ENCODE data around the gene MYH14. TPM values are rescaled to one million over a fixed set of nuclear protein-coding genes. Genes with fewer than 3 reads are reported as not detected.
A peak's percentile ranks its signal among the peaks of the same experiment; 100 is the strongest.
"Not testable (repeated sequence)": the region's sequence is repeated elsewhere in the genome, so short reads cannot be mapped to it uniquely, and the experiment has no call there.

The MYH14 gene
- total and polyA plus RNA-seq, 3 experiments from 2014 or later = not detected

GRCh38 chr19:50333737-50334617, 130.6 kb downstream of the MYH14 start:
- Mint-ChIP-seq H3K27ac (peak overlapping the region; percentile 73 to 94 (median 90)), H3K36me3 (peaks cover 2 to 5% (median 2%) of the 10 kb centered on the region in 3 donors), H3K9me3 (peaks cover 4 to 20% (median 14%) of the 10 kb centered on the region in 5 donors), H3K4me1 (peaks cover 28 to 55% (median 53%) of the 10 kb centered on the region in 3 donors), H3K27me3 (peaks cover 60 to 70% of the 10 kb centered on the region in 2 donors), H3K4me3 (peak overlapping the region; percentile 86 to 92 (median 91))
- Histone ChIP-seq H3K36me3 (ENCODE audit: insufficient read depth, low read length) (no peaks in the 10 kb centered on the region), H3K27ac (ENCODE audit: low read depth, low read length) (peak overlapping the region; percentile 34), H3K4me3 (ENCODE audit: low read length) (peak overlapping the region; percentile 81), H3K4me1 (ENCODE audit: insufficient read depth, low read length) (peaks cover 48% of the 10 kb centered on the region), H3K9me3 (ENCODE audit: low read length) (no peaks in the 10 kb centered on the region), H3K27me3 (ENCODE audit: insufficient read depth, low read length, poor library complexity, severe bottlenecking) (peaks cover 32% of the 10 kb centered on the region)
- ChIA-PET CTCF (interaction anchor here (1.0 to 1.8 kb wide), 2 partner anchors 24 to 129 kb away, joined by 3 to 8 read pairs; no protein-coding TSS in a partner anchor), POLR2A (interaction anchor here (0.6 kb wide), 1 partner anchor 23 kb away, joined by 5 read pairs; no protein-coding TSS in a partner anchor)
- DNase-seq = peak; percentile 72 to 86 (median 81)

GRCh38 chr19:50334741-50335421, 131.5 kb downstream of the MYH14 start:
- ChIA-PET CTCF (interaction anchor here (0.9 to 1.3 kb wide), 3 partner anchors 22 to 203 kb away, joined by 3 to 4 read pairs (median 3); no protein-coding TSS in a partner anchor), POLR2A (interaction anchor here (0.6 kb wide), 1 partner anchor 497 kb away, joined by 4 read pairs; no protein-coding TSS in a partner anchor)
- Mint-ChIP-seq H3K4me3 (peak overlapping the region; percentile 34 to 91 (median 42)), H3K36me3 (peaks cover 2 to 5% (median 2%) of the 10 kb centered on the region in 3 donors), H3K9me3 (peaks cover 4 to 11% (median 7%) of the 10 kb centered on the region in 5 donors), H3K4me1 (peaks cover 22 to 47% (median 45%) of the 10 kb centered on the region in 3 donors), H3K27ac (peak overlapping the region in 5 of 8 donors; percentile 7 to 84 (median 59)), H3K27me3 (peaks cover 51 to 62% of the 10 kb centered on the region in 2 donors)
- H3K4me1 ChIP-seq (ENCODE audit: insufficient read depth, low read length) = peaks cover 40% of the 10 kb centered on the region
- H3K9me3 ChIP-seq (ENCODE audit: low read length) = no peaks in the 10 kb centered on the region
- no peak overlapping the region for H3K4me3 ChIP-seq (ENCODE audit: low read length)
- H3K36me3 ChIP-seq (ENCODE audit: insufficient read depth, low read length) = no peaks in the 10 kb centered on the region
- DNase-seq = no peak
- no peak overlapping the region for H3K27ac ChIP-seq (ENCODE audit: low read depth, low read length)
- peaks cover 25% of the 10 kb centered on the region for H3K27me3 ChIP-seq (ENCODE audit: insufficient read depth, low read length, poor library complexity, severe bottlenecking)

- H3K4me1 Mint-ChIP-seq = peaks cover 8 to 28% (median 25%) of the 10 kb centered on the region in 3 donors
- H3K9me3 ChIP-seq (ENCODE audit: low read length); POLR2A ChIA-PET; H3K36me3 ChIP-seq (ENCODE audit: insufficient read depth, low read length); H3K9me3 Mint-ChIP-seq; H3K4me3 ChIP-seq (ENCODE audit: low read length); DNase-seq; H3K27ac Mint-ChIP-seq; H3K27ac ChIP-seq (ENCODE audit: low read depth, low read length); H3K36me3 Mint-ChIP-seq: not testable (repeated sequence)
- peaks cover 21% of the 10 kb centered on the region for H3K4me1 ChIP-seq (ENCODE audit: insufficient read depth, low read length)
- H3K27me3 ChIP-seq (ENCODE audit: insufficient read depth, low read length, poor library complexity, severe bottlenecking) = peaks cover 15% of the 10 kb centered on the region
- H3K27me3 Mint-ChIP-seq = peaks cover 33 to 43% of the 10 kb centered on the region in 2 donors
- H3K4me3 Mint-ChIP-seq = peak overlapping the region in 1 of 7 donors; percentile 56
- CTCF ChIA-PET = interaction anchor here (1.0 kb wide), 1 partner anchor 21 kb away, joined by 6 read pairs; no protein-coding TSS in a partner anchor
These were observed 133.6 kb downstream of the MYH14 start for GRCh38 chr19:50337031-50337430.

- no peak overlapping the region for H3K4me3 ChIP-seq (ENCODE audit: low read length)
- Mint-ChIP-seq H3K36me3 (peaks cover 2 to 8% (median 2%) of the 10 kb centered on the region in 3 donors), H3K4me1 (peaks cover 0 to 4% (median 1%) of the 10 kb centered on the region in 3 donors), H3K27ac (no peak overlapping the region), H3K9me3 (peaks cover 3 to 9% (median 5%) of the 10 kb centered on the region in 5 donors), H3K27me3 (peaks cover 14 to 18% of the 10 kb centered on the region in 2 donors), H3K4me3 (no peak overlapping the region)
- ChIA-PET POLR2A (no interaction called here), CTCF (interaction anchor here (1.6 kb wide), 1 partner anchor 17 kb away, joined by 6 read pairs; no protein-coding TSS in a partner anchor)
- no peaks in the 10 kb centered on the region for H3K4me1 ChIP-seq (ENCODE audit: insufficient read depth, low read length)
- H3K27ac ChIP-seq (ENCODE audit: low read depth, low read length) = no peak overlapping the region
- H3K27me3 ChIP-seq (ENCODE audit: insufficient read depth, low read length, poor library complexity, severe bottlenecking) = no peaks in the 10 kb centered on the region
- no peak for DNase-seq
- H3K36me3 ChIP-seq (ENCODE audit: insufficient read depth, low read length) = no peaks in the 10 kb centered on the region
- H3K9me3 ChIP-seq (ENCODE audit: low read length) = no peaks in the 10 kb centered on the region
These were observed 136.9 kb downstream of the MYH14 start for GRCh38 chr19:50340331-50340730.

GRCh38 chr19:50341091-50341564, 137.7 kb downstream of the MYH14 start:
- Mint-ChIP-seq H3K9me3 (peaks cover 3 to 11% (median 6%) of the 10 kb centered on the region in 5 donors), H3K4me1 (peaks cover 0 to under 1% (median 0%) of the 10 kb centered on the region in 3 donors), H3K4me3 (no peak overlapping the region), H3K27me3 (peaks cover 8 to 12% of the 10 kb centered on the region in 2 donors), H3K36me3 (peaks cover 0 to 7% (median 2%) of the 10 kb centered on the region in 3 donors), H3K27ac (no peak overlapping the region)
- CTCF ChIA-PET = interaction anchor here (1.6 kb wide), 1 partner anchor 16 kb away, joined by 6 read pairs; no protein-coding TSS in a partner anchor
- DNase-seq = no peak
- Histone ChIP-seq H3K27ac (ENCODE audit: low read depth, low read length) (no peak overlapping the region), H3K4me1 (ENCODE audit: insufficient read depth, low read length) (no peaks in the 10 kb centered on the region), H3K27me3 (ENCODE audit: insufficient read depth, low read length, poor library complexity, severe bottlenecking) (no peaks in the 10 kb centered on the region), H3K36me3 (ENCODE audit: insufficient read depth, low read length) (no peaks in the 10 kb centered on the region), H3K4me3 (ENCODE audit: low read length) (no peak overlapping the region), H3K9me3 (ENCODE audit: low read length) (no peaks in the 10 kb centered on the region)
- POLR2A ChIA-PET = no interaction called here

GRCh38 chr19:50344661-50345318, 141.4 kb downstream of the MYH14 start:
- Histone ChIP-seq H3K27ac (ENCODE audit: low read depth, low read length) (no peak overlapping the region), H3K36me3 (ENCODE audit: insufficient read depth, low read length) (no peaks in the 10 kb centered on the region), H3K9me3 (ENCODE audit: low read length) (no peaks in the 10 kb centered on the region), H3K4me1 (ENCODE audit: insufficient read depth, low read length) (peaks cover 4% of the 10 kb centered on the region), H3K27me3 (ENCODE audit: insufficient read depth, low read length, poor library complexity, severe bottlenecking) (no peaks in the 10 kb centered on the region), H3K4me3 (ENCODE audit: low read length) (no peak overlapping the region)
- Mint-ChIP-seq H3K4me3 (no peak overlapping the region), H3K27me3 (peaks cover 2 to 3% of the 10 kb centered on the region in 2 donors), H3K36me3 (peaks cover 0 to 7% (median 2%) of the 10 kb centered on the region in 3 donors), H3K4me1 (peaks cover 8 to 17% (median 12%) of the 10 kb centered on the region in 3 donors), H3K27ac (no peak overlapping the region), H3K9me3 (peaks cover 3 to 12% (median 7%) of the 10 kb centered on the region in 5 donors)
- ChIA-PET POLR2A (no interaction called here), CTCF (no interaction called here)
- DNase-seq = no peak

GRCh38 chr19:50347089-50347581, 143.7 kb downstream of the MYH14 start:
- H3K9me3 ChIP-seq (ENCODE audit: low read length); DNase-seq; H3K27me3 Mint-ChIP-seq; H3K27me3 ChIP-seq (ENCODE audit: insufficient read depth, low read length, poor library complexity, severe bottlenecking); POLR2A ChIA-PET; H3K4me1 ChIP-seq (ENCODE audit: insufficient read depth, low read length); H3K36me3 ChIP-seq (ENCODE audit: insufficient read depth, low read length); H3K27ac ChIP-seq (ENCODE audit: low read depth, low read length); H3K36me3 Mint-ChIP-seq; H3K4me3 ChIP-seq (ENCODE audit: low read length): not testable (repeated sequence)
- Mint-ChIP-seq H3K27ac (peak overlapping the region in 5 of 8 donors; percentile 3 to 78 (median 77)), H3K9me3 (peaks cover 0 to 12% (median 7%) of the 10 kb centered on the region in 5 donors), H3K4me3 (peak overlapping the region; percentile 9 to 86 (median 56)), H3K4me1 (peaks cover 8 to 17% (median 12%) of the 10 kb centered on the region in 3 donors)
- CTCF ChIA-PET = interaction anchor here (1.3 kb wide), 1 partner anchor 10 kb away, joined by 7 read pairs; no protein-coding TSS in a partner anchor
